GM23248 (cell line): Measurements from ENCODE around the gene CNN1. TPM values are rescaled to one million over a fixed set of nuclear protein-coding genes. Genes with fewer than 3 reads are reported as not detected.

Source experiments
- DNase-seq: peaks from one replicate; pipeline ENCODE4 v3.0.0-alpha.2; 2015
- H2AFZ ChIP-seq: fragments of 200-600 bp; sonication (generic); 2 replicates; pipeline ENCODE4 v1.6.1; 2016; ENCODE audit warnings: antibody characterized with exemption
- H3F3A ChIP-seq: fragments of 200-600 bp; sonication (generic); 2 replicates; pipeline ENCODE4 v1.6.1; 2016; ENCODE audit warnings: mild to moderate bottlenecking, antibody characterized with exemption, mixed run types; ENCODE audit not compliant: insufficient read depth
- H3K27ac ChIP-seq: fragments of 200-600 bp; sonication (generic); 2 replicates; pipeline ENCODE4 v1.5.1; 2016; ENCODE audit warnings: mild to moderate bottlenecking
- H3K27me3 ChIP-seq: fragments of 200-600 bp; sonication (generic); replicated peaks from 2 replicates; pipeline ENCODE4 v1.6.1; 2016; ENCODE audit warnings: mild to moderate bottlenecking; ENCODE audit not compliant: insufficient read depth
- H3K36me3 ChIP-seq: fragments of 200-600 bp; sonication (generic); 2 replicates; pipeline ENCODE4 v1.6.1; 2016; ENCODE audit warnings: low read depth, mild to moderate bottlenecking
- H3K4me1 ChIP-seq: fragments of 200-600 bp; sonication (generic); 2 replicates; pipeline ENCODE4 v1.6.1; 2016; ENCODE audit warnings: mild to moderate bottlenecking; ENCODE audit not compliant: insufficient read depth
- H3K4me2 ChIP-seq: fragments of 200-600 bp; sonication (generic); one replicate; pipeline ENCODE4 v1.6.1; 2016; ENCODE audit warnings: mild to moderate bottlenecking; ENCODE audit not compliant: unreplicated experiment
- H3K4me3 ChIP-seq: fragments of 200-600 bp; sonication (generic); 2 replicates; pipeline ENCODE4 v1.5.1; 2016; ENCODE audit warnings: mild to moderate bottlenecking
- H3K79me2 ChIP-seq: fragments of 200-600 bp; sonication (generic); 2 replicates; pipeline ENCODE4 v1.6.1; 2016; ENCODE audit warnings: mild to moderate bottlenecking; ENCODE audit not compliant: insufficient read depth
- H3K9ac ChIP-seq: fragments of 200-600 bp; sonication (generic); 2 replicates; pipeline ENCODE4 v1.6.1; 2016; ENCODE audit warnings: mild to moderate bottlenecking
- H3K9me2 ChIP-seq: fragments of 200-600 bp; sonication (generic); 2 replicates; pipeline ENCODE4 v1.6.1; 2016; ENCODE audit warnings: mixed run types, mild to moderate bottlenecking, moderate library complexity; ENCODE audit not compliant: insufficient read depth
- H3K9me3 ChIP-seq: fragments of 200-600 bp; sonication (generic); one replicate; pipeline ENCODE4 v1.6.1; 2017; ENCODE audit warnings: low read depth
- H4K20me1 ChIP-seq: fragments of 200-600 bp; sonication (generic); 2 replicates; pipeline ENCODE4 v1.6.0; 2016; ENCODE audit not compliant: insufficient read depth
- EZH2 ChIP-seq: fragments of 200-600 bp; sonication (generic); IDR thresholded peaks from 2 replicates; pipeline ENCODE4 v1.6.1; 2018; ENCODE audit warnings: antibody characterized with exemption, mild to moderate bottlenecking; ENCODE audit not compliant: insufficient read depth, poor library complexity, severe bottlenecking
- EZH2phosphoT487 ChIP-seq: fragments of 200-600 bp; sonication (generic); IDR thresholded peaks from 2 replicates; pipeline ENCODE4 v1.6.1; 2018; ENCODE audit warnings: antibody characterized with exemption, moderate library complexity, mild to moderate bottlenecking, low read depth; ENCODE audit not compliant: insufficient read depth
- WGBS, 2 experiments: methylation state at CpG; one replicate each; pipeline ENCODE4 v1.1.6; 2015 to 2017; ENCODE audit warnings: low lambda C conversion rate in 2 of 2, low coverage in 1 of 2; ENCODE audit errors: missing lambda C conversion rate in 2 of 2; 5-methylcytosine and 5-hydroxymethylcytosine counted together
- in situ Hi-C: fragments of 300-500 bp; cut with MboI; formaldehyde crosslinking; loops from 2 replicates; pipeline ENCODE4 v1.15.0; 2020
- polyA plus RNA-seq: library from polyadenylated mRNA; unstranded; fragments of >200 nt; fragmentation: Nextera tagmentation; extraction: Ambion mirVana; gene quantifications from 2 replicates; pipeline ENCODE4 v1.2.1, GENCODE V29; 2016
- total RNA-seq: library from RNA; depleted of rRNA; stranded (reverse); fragments of >200 nt; shearing (Covaris generic); gene quantifications from 2 replicates; pipeline ENCODE4 v1.2.3, GENCODE V29; 2014

The CNN1 gene
- total and polyA plus RNA-seq, 2 experiments from 2014 or later = 27.1 to 44.5 TPM

DNA sequence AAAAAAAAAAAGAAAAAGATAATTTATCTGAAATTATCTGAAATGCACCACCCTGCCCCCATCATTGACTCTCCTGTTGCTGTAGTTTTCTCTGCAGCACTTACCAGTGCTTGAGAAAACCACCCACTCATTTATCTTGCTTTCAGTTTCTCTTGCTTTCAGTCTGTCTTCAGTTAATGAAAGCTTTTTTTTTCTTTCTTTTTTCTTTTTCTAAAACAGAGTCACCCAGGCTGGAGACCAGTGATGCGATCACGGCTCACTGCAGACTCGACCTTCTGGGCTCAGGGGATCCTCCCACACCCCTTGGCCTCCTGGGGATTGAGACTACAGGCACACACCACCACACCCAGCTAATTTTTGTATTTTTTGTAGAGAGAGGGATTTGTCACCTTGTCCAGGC, 43.1 kb downstream of the CNN1 start:
- Histone ChIP-seq H3K79me2 (no peaks in the 10 kb centered on the region), H3F3A (no peaks in the 10 kb centered on the region), H3K9me2 (no peaks in the 10 kb centered on the region), H3K4me3 (peak overlapping the region; percentile 2; the same call in 1 of the 2 replicates), H3K4me1 (peaks cover 8% of the 10 kb centered on the region; the same call in 1 of the 2 replicates), H3K4me2 (peak overlapping the region; percentile 30), H3K9ac (no peak overlapping the region), H3K36me3 (no peaks in the 10 kb centered on the region), H3K27ac (no peak overlapping the region), H3K9me3 (no peaks in the 10 kb centered on the region), H3K27me3 (no peaks in the 10 kb centered on the region), H2AFZ (peak overlapping the region; percentile 48), H4K20me1 (no peaks in the 10 kb centered on the region)
- in situ Hi-C loops = loop anchor here (10.0 kb wide), 1 partner anchor 87 kb away; no protein-coding TSS in a partner anchor
- WGBS, 2 experiments = 11% methylated on average over 3 of the region's 3 CpGs
- DNase-seq = peak; percentile 71
- no peak for TF ChIP-seq EZH2
- TF ChIP-seq EZH2phosphoT487 = no peak

DNA sequence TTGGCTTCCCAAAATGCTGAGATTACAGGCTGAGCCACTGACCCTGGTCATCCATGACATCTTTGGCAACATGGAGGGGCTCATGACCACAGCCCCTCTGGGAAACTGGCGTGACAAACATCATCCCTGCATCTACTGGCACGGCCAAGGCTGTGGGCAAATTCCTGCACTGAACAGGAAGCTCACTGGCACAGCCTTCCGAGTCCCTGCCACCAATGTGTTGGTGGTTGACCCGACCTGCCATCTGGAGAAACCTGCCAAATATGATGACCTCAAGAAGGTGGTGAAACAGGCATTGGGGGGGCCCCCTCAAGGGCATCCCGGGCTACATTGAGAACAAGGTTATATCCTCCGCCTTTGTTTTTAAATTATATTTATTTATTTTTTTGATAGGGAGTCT, 47.7 kb downstream of the CNN1 start:
- Histone ChIP-seq H3K4me1 (peaks cover 4% of the 10 kb centered on the region; the same call in 1 of the 2 replicates), H3K9me2 (no peaks in the 10 kb centered on the region), H3K27ac (no peak overlapping the region), H3K79me2 (no peaks in the 10 kb centered on the region), H3K27me3 (no peaks in the 10 kb centered on the region), H3K4me3 (no peak overlapping the region), H3K9ac (no peak overlapping the region), H4K20me1 (no peaks in the 10 kb centered on the region), H3F3A (no peaks in the 10 kb centered on the region), H2AFZ (no peak overlapping the region), H3K9me3 (no peaks in the 10 kb centered on the region), H3K4me2 (no peak overlapping the region), H3K36me3 (no peaks in the 10 kb centered on the region)
- no peak for DNase-seq
- TF ChIP-seq EZH2phosphoT487 (no peak), EZH2 (no peak)
- 51 to 59% methylated on average over 6 of the region's 6 CpGs for WGBS, 2 experiments
- in situ Hi-C loops = loop anchor here (10.0 kb wide), 1 partner anchor 92 kb away; no protein-coding TSS in a partner anchor

GRCh38 chr19:11587302-11587974, 48.8 kb downstream of the CNN1 start:
- H3K4me2 ChIP-seq = peak overlapping the region; percentile 50
- no peaks in the 10 kb centered on the region for H3K4me1 ChIP-seq
- no peak overlapping the region for H3K27ac ChIP-seq
- 6% methylated on average over 6 to 7 of the region's 7 CpGs for WGBS, 2 experiments
- in situ Hi-C loops = loop anchor here (10.0 kb wide), 1 partner anchor 93 kb away; no protein-coding TSS in a partner anchor
- no peaks in the 10 kb centered on the region for H3K9me3 ChIP-seq
- H3K79me2 ChIP-seq = no peaks in the 10 kb centered on the region
- DNase-seq = peak; percentile 89
- no peaks in the 10 kb centered on the region for H3K9me2 ChIP-seq
- no peaks in the 10 kb centered on the region for H4K20me1 ChIP-seq
- no peak for TF ChIP-seq EZH2phosphoT487
- TF ChIP-seq EZH2 = no peak
- 0 out of 2 replicates have a peak overlapping the region, but pooled peaks have one; percentile 5 for H3K9ac ChIP-seq
- H3K4me3 ChIP-seq = 0 out of 2 replicates have a peak overlapping the region, but pooled peaks have one; percentile 17
- no peaks in the 10 kb centered on the region for H3F3A ChIP-seq
- H3K27me3 ChIP-seq = no peaks in the 10 kb centered on the region
- no peaks in the 10 kb centered on the region for H3K36me3 ChIP-seq
- H2AFZ ChIP-seq = peak overlapping the region; percentile 71

GRCh38 chr19:11587975-11588631, 49.5 kb downstream of the CNN1 start:
- Histone ChIP-seq H3K9ac (0 out of 2 replicates have a peak overlapping the region, but pooled peaks have one; percentile 5), H3K27me3 (no peaks in the 10 kb centered on the region), H3K36me3 (no peaks in the 10 kb centered on the region), H4K20me1 (no peaks in the 10 kb centered on the region), H3K4me3 (0 out of 2 replicates have a peak overlapping the region, but pooled peaks have one; percentile 17), H2AFZ (peak overlapping the region; percentile 71), H3K9me2 (no peaks in the 10 kb centered on the region), H3K4me2 (peak overlapping the region; percentile 50), H3K27ac (no peak overlapping the region), H3F3A (no peaks in the 10 kb centered on the region), H3K9me3 (no peaks in the 10 kb centered on the region), H3K4me1 (no peaks in the 10 kb centered on the region), H3K79me2 (no peaks in the 10 kb centered on the region)
- TF ChIP-seq EZH2 = no peak
- TF ChIP-seq EZH2phosphoT487 = no peak
- no peak for DNase-seq
- WGBS, 2 experiments = 49 to 52% methylated on average over 13 of the region's 13 CpGs
- in situ Hi-C loops = loop anchor here (10.0 kb wide), 1 partner anchor 93 kb away; no protein-coding TSS in a partner anchor
